Stimulated activated CD4-positive, alpha-beta T cell treated with anti-CD3 and anti-CD28 coated beads, Interleukin-15, amount 100 ng/mL, for 24 hours (primary cell): ENCODE measurements around the gene INTS7.

Source experiments
- DNase-seq: peaks from one replicate; pipeline ENCODE4 v3.0.0-alpha.2; 2020

Gene INTS7

DNA sequence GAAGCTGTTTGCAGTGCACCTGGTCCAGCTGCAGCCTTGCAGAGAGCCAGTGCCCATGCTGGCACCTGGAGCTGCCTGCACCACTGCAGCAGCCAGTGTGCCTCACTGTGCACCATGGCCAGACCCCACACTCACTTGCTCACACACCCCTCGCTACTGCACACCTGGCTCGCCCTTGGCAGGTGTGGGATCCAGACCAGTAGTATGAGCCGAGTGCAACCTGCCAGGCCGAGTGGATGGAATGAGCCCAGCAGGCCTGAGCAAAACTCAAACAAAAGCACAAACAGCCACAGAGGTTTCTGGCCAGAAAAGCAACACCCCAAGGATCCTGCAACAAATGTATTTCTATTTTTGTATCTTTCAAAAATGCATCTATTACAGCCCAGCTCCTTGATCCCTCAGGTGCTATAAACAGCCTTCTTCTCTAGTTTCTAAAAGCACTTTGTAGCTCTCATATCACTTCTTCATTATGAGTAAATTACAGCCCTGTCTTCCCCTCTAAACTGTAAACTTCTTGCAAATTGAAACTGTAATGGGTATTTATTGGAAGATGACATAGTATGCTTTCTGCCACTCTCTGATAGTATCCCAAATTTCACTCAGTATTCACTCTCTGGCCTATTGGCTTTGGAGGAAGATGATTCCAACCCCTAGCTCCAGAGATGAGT, 132.6 kb downstream of the INTS7 start:
- DNase-seq: no peak

DNA sequence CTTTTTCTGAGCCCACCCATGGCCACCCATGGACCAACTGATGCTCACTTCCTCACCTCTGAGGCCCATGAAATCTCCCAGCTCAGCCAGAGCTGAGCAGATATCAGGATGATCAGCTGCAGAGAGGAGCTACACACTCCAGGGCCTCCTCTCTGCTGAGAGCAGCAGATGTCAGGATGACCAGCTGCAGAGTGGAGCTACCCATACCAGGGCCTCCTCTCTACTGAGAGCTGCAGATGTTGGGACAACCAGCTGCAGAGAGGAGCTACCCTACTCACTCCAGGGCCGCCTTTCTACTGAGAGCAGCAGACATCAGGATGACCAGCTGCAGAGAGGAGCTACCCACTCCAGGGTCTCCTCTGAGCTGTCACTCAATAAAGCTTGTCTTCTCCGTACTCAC, 133.4 kb downstream of the INTS7 start:
- DNase-seq: no peak

DNA sequence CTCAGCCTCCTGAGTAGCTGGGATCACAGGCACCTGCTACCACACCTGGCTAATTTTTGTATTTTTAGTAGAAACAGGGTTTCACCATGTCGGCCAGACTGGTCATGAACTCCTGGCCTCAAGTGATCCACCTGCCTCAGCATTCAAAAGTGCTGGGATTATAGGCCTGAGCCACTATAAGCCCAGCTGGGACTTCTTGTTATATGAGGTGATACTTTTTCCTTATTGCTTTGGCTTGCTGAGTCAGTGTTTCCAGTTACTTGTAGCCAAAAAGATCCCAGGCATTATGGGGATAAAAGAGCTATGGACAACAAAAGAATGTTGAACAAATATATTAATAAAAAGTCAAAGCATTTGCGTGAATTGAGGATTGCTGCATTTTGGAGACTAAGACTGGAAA, 134.9 kb downstream of the INTS7 start:
- DNase-seq: no peak

DNA sequence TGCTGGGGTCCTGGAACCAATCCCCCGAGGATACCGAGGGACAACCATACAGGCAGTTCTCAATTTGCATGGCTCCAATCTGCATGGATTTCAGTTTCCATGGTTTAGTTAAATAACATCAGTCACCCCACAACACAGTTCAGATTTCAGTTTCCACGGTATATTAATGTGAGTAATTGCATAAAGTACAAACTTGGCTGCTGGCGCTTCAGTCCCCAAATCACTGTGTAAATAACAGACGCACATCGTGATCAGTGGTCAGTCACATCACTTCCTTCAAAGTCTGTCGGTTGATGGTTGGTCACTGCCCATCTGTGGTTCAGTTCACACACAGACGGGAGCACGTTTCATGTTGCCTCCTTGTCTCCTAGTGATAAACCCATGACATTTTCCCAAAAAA, 138.4 kb downstream of the INTS7 start:
- DNase-seq: no peak

DNA sequence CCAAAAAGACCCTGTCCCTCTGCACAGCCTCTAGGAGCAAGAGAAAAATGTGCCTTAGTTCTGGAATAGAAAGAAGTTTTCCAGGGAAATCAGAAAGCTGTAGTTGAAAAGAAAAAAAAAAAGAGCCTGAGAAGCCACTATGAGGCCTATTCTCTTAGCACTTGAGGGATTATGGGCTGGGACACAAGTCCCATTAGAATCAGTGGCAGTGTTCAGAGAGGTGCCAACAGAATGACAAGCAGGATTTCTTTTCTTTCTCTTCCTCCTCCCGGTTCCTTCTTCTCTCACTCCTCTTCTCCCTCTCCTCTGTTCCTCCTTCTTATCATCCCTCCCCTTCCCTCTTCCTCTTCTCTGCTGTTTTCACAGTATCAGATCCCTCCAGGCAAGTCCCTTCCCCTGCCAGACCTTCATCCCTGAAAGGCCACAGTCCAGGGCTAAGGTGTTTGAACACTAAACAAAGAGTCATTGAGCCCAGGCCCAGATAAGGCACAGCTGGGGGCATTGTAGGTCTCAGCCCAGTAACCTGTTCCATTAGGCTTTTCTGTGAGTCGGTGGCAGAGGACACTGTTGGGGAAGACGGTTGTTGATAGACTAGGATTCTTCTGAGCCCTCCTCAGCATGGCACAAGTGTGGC, 140.1 kb downstream of the INTS7 start:
- no peak for DNase-seq

GRCh38 chr1:211894312-211894711, 141.0 kb downstream of the INTS7 start:
- no peak for DNase-seq

DNA sequence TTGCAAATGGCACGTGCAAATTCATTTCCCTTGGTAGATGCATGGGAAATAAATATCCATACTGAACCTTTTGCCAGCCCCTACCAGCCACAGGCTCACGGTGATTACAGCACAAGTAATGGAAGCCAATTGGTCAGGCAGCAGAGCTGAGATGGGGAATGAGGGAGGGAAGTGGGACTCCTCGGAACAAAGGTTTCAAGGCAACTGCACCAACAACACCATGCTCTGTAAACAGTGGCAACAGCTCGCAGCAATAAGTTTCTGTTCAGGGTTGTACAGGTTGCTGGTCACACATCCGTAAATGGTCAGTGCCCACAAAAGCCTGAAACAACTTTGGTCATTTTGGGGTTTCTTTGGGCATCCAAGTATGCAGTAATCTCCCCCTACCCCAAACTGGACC, 142.1 kb downstream of the INTS7 start:
- DNase-seq: no peak

- no peak for DNase-seq
These were observed 142.8 kb downstream of the INTS7 start for GRCh38 chr1:211892577-211892976.

GRCh38 chr1:211891708-211892107, 143.6 kb downstream of the INTS7 start:
- no peak for DNase-seq
